ENCODE measurements around the gene CDHR2.

GRCh38 chr5:176643491-176644219, 94.5 kb downstream of the CDHR2 start:
- TF ChIP-seq CTCF (IDR thresholded peaks at IDR 0.05 in 2 of 3, conservative IDR thresholded peaks at IDR 0.05 in 1 of 3; ENCODE audit: borderline replicate concordance in 1 of 3, insufficient read depth in 1 of 3, low read depth in 2 of 3, low read length in 2 of 3) (no peak), POLR2AphosphoS5 (IDR thresholded peaks at IDR 0.05; ENCODE audit: low read depth, low read length) (no peak)

Measured in HCT116 (cell line).